GM13977 (cell line): Measurements from ENCODE around the gene IGF1R.
"Not testable (repeated sequence)": the region's sequence is repeated elsewhere in the genome, so short reads cannot be mapped to it uniquely, and the experiment has no call there.

Source experiments
- DNase-seq: peaks from one replicate; pipeline ENCODE4 v3.0.0; 2012; ENCODE audit warnings: low spot score
- in situ Hi-C: fragments of 300-500 bp; cut with MboI; formaldehyde crosslinking; loops from one replicate; pipeline ENCODE4 v1.12.0; 2022; ENCODE audit warnings: low sequenced_read_pairs, low pct_unique_long_range_greater_than_20kb, mixed read lengths, inconsistent platforms; ENCODE audit not compliant: unreplicated experiment
- TF ChIP-seq, protein P1 (sequence below): IDR thresholded peaks from 2 replicates; pipeline ENCODE4 v1.5.1; 2012; ENCODE audit warnings: mild to moderate bottlenecking, control low read depth; ENCODE audit not compliant: insufficient read depth; ENCODE audit errors: extremely low read depth, missing control alignments

The IGF1R gene

DNA sequence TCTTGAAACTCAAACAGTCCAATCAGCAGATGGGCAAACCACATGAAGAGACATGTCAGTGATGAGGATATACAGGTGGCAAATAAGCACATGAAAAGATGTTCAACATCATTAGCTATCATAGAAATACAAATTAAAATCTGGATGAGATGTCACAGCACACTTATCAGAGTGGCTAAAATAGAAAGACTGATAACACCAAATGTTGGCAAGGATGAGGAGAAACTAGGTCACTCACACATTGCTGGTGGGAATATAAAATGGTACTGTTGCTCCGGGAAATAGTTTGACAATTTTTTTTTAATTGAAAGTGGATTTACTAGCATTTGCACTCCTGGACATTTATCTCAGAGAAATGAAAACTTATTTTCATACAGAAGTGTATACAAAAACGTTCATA, 350.9 kb downstream of the IGF1R start:
- TF ChIP-seq, protein P1, sequence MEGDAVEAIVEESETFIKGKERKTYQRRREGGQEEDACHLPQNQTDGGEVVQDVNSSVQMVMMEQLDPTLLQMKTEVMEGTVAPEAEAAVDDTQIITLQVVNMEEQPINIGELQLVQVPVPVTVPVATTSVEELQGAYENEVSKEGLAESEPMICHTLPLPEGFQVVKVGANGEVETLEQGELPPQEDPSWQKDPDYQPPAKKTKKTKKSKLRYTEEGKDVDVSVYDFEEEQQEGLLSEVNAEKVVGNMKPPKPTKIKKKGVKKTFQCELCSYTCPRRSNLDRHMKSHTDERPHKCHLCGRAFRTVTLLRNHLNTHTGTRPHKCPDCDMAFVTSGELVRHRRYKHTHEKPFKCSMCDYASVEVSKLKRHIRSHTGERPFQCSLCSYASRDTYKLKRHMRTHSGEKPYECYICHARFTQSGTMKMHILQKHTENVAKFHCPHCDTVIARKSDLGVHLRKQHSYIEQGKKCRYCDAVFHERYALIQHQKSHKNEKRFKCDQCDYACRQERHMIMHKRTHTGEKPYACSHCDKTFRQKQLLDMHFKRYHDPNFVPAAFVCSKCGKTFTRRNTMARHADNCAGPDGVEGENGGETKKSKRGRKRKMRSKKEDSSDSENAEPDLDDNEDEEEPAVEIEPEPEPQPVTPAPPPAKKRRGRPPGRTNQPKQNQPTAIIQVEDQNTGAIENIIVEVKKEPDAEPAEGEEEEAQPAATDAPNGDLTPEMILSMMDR, result no peak
- DNase-seq, result no peak
- in situ Hi-C loops, result no loop called here

- TF ChIP-seq, protein P1, result no peak
- DNase-seq, result no peak
- in situ Hi-C loops, result no loop called here
These were observed 353.9 kb downstream of the IGF1R start for GRCh38 chr15:99002226-99002625.

- in situ Hi-C loops, DNase-seq: not testable (repeated sequence)
These were observed 355.0 kb downstream of the IGF1R start for GRCh38 chr15:99003317-99003716.

- DNase-seq, in situ Hi-C loops: not testable (repeated sequence)
These were observed 356.9 kb downstream of the IGF1R start for GRCh38 chr15:99004998-99005974.

- TF ChIP-seq, protein P1, result no peak
- no peak for DNase-seq
- in situ Hi-C loops, result no loop called here
These were observed 357.8 kb downstream of the IGF1R start for GRCh38 chr15:99006146-99006545.

- TF ChIP-seq, protein P1, result no peak
- in situ Hi-C loops, result no loop called here
- no peak for DNase-seq
These were observed 358.7 kb downstream of the IGF1R start for GRCh38 chr15:99006904-99007495.

GRCh38 chr15:99009741-99010330, 361.5 kb downstream of the IGF1R start:
- TF ChIP-seq, protein P1, result no peak
- DNase-seq, result no peak
- in situ Hi-C loops, result no loop called here
